HepG2 (cell line): ENCODE measurements around the gene SRRM4. TPM values are rescaled to one million over a fixed set of nuclear protein-coding genes. Genes with fewer than 3 reads are reported as not detected.

Experiments
- CREBL2 ChIP-seq: sonication (generic); formaldehyde crosslinking; IDR thresholded peaks from 2 replicates; pipeline ENCODE4 v1.8.1; 2023; ENCODE audit warnings: missing genetic modification reagents, mild to moderate bottlenecking, borderline replicate concordance
- HHEX ChIP-seq: IDR thresholded peaks from 2 replicates; pipeline ENCODE4 v1.6.1; 2016; ENCODE audit warnings: control low read depth
- JUN ChIP-seq: sonication (generic); formaldehyde crosslinking; IDR thresholded peaks from 2 replicates; pipeline ENCODE4 v1.4.0; 2020; ENCODE audit warnings: mild to moderate bottlenecking, missing genetic modification reagents
- KLF15 ChIP-seq: sonication (generic); formaldehyde crosslinking; IDR thresholded peaks from 2 replicates; pipeline ENCODE4 v1.8.1; 2023; ENCODE audit warnings: borderline replicate concordance, mild to moderate bottlenecking, inconsistent platforms, missing genetic modification reagents, mixed read lengths
- MZF1 ChIP-seq: sonication (generic); formaldehyde crosslinking; IDR thresholded peaks from 2 replicates; pipeline ENCODE4 v1.8.1; 2023; ENCODE audit warnings: mild to moderate bottlenecking, missing genetic modification reagents, borderline replicate concordance
- NFIC ChIP-seq: IDR thresholded peaks from 2 replicates; pipeline ENCODE4 v1.6.1; 2012; ENCODE audit warnings: mild to moderate bottlenecking, low read length, inconsistent platforms
- NPAS2 ChIP-seq: sonication (generic); formaldehyde crosslinking; IDR thresholded peaks from 2 replicates; pipeline ENCODE4 v1.8.0; 2022; ENCODE audit warnings: mild to moderate bottlenecking, missing genetic modification reagents, borderline replicate concordance
- TEAD3 ChIP-seq: optimal IDR thresholded peaks from 2 replicates; pipeline ENCODE3; 2016; ENCODE audit warnings: borderline replicate concordance
- ZBTB25 ChIP-seq: IDR thresholded peaks from 2 replicates; pipeline ENCODE4 v1.6.1; 2018; ENCODE audit warnings: missing genetic modification reagents
- ZFAT ChIP-seq: sonication (generic); formaldehyde crosslinking; conservative IDR thresholded peaks from 2 replicates; pipeline ENCODE4 v1.8.1; 2023; ENCODE audit warnings: missing genetic modification reagents, inconsistent platforms
- ZFP36L1 ChIP-seq: sonication (generic); formaldehyde crosslinking; IDR thresholded peaks from 2 replicates; pipeline ENCODE4 v1.8.0; 2022; ENCODE audit warnings: mild to moderate bottlenecking, missing genetic modification reagents, moderate library complexity
- ZNF136 ChIP-seq: sonication (generic); formaldehyde crosslinking; IDR thresholded peaks from 2 replicates; pipeline ENCODE4 v1.8.1; 2022; ENCODE audit warnings: low read depth, mild to moderate bottlenecking, moderate library complexity, missing genetic modification reagents
- ZNF646 ChIP-seq: sonication (generic); formaldehyde crosslinking; IDR thresholded peaks from 2 replicates; pipeline ENCODE4 v1.9.0; 2021; ENCODE audit warnings: mild to moderate bottlenecking, missing genetic modification reagents
- ZNF770 ChIP-seq: sonication (generic); formaldehyde crosslinking; IDR thresholded peaks from 2 replicates; pipeline ENCODE4 v1.5.0; 2020; ENCODE audit warnings: mild to moderate bottlenecking, missing genetic modification reagents
- polyA plus RNA-seq, 8 experiments: library from polyadenylated mRNA; depleted of rRNA in 3 of 8; stranded (reverse) in 7 of 8; unstranded in 1 of 8; fragments of >200 nt; fragmentation: Illumina TruSeq in 4 of 8; extraction: Trizol in 4 of 8; gene quantifications; 2 replicates each; pipeline versions ENCODE4 v1.2.1 to v1.2.3, GENCODE V29; 2011 to 2016; ENCODE audit warnings: low read depth in 4 of 8, missing spikeins in 1 of 8, mixed read lengths in 1 of 8; ENCODE audit not compliant: insufficient read depth in 1 of 8
- total RNA-seq, 5 experiments: library from RNA; depleted of rRNA; stranded (reverse); fragments of >200 nt; fragmentation: Illumina TruSeq; extraction: Trizol; gene quantifications; 2 replicates each; pipeline ENCODE4 v1.2.3, GENCODE V29; 2016; ENCODE audit warnings: low read depth in 1 of 5

SRRM4 gene
- total and polyA plus RNA-seq, 2 of the 13 experiments (the other 11 are each of a cell fraction or from before 2014, with no cell fraction given), result not detected

GRCh38 chr12:119139448-119139847, 158.1 kb downstream of the SRRM4 start (continued):
- TF ChIP-seq ZFP36L1 (CRISPR knock-in tag) (no peak), JUN (no peak), NPAS2 (CRISPR knock-in tag) (no peak), KLF15 (CRISPR knock-in tag) (no peak), ZBTB25 (CRISPR knock-in tag) (no peak), TEAD3 (CRISPR knock-in tag) (no peak), HHEX (CRISPR knock-in tag) (no peak), ZFAT (CRISPR knock-in tag) (no peak), ZNF770 (no peak), ZNF646 (CRISPR knock-in tag) (no peak), CREBL2 (no peak), MZF1 (CRISPR knock-in tag) (no peak), NFIC (no peak), ZNF136 (CRISPR knock-in tag) (no peak)
